Measurements from ENCODE around the gene SERPINA3.

- TF ChIP-seq CTCF (conservative IDR thresholded peaks at IDR 0.05 in 1 of 2, IDR thresholded peaks at IDR 0.05 in 1 of 2; ENCODE audit: low read depth in 1 of 2, low read length in 2 of 2) (no peak), EZH2 (IDR thresholded peaks at IDR 0.05; ENCODE audit: low read length, missing control alignments) (no peak)
Observed at GRCh38 chr14:94641632-94641955, 29.4 kb downstream of the SERPINA3 start.
